H9 (cell line): ENCODE data around the gene CA12. TPM values are rescaled to one million over a fixed set of nuclear protein-coding genes. Genes with fewer than 3 reads are reported as not detected.

Experiments used
- DNase-seq: peaks from one replicate; pipeline ENCODE4 v3.0.0-alpha.2; 2017
- H2AFZ ChIP-seq: one replicate; pipeline ENCODE4 v1.6.1; 2013; ENCODE audit warnings: mild to moderate bottlenecking, low read length, control low read depth, moderate library complexity
- H2AK5ac ChIP-seq: 2 replicates; pipeline ENCODE4 v1.6.1; 2013; ENCODE audit warnings: low read length, control low read depth, mixed read lengths; ENCODE audit not compliant: insufficient read length
- H2BK120ac ChIP-seq: one replicate; pipeline ENCODE4 v1.6.1; 2013; ENCODE audit warnings: low read depth, mild to moderate bottlenecking, low read length, control low read depth, inconsistent platforms; ENCODE audit not compliant: poor library complexity, severe bottlenecking
- H2BK12ac ChIP-seq: 2 replicates; pipeline ENCODE4 v1.6.1; 2013; ENCODE audit warnings: low read length, control low read depth, mixed read lengths, low read depth; ENCODE audit not compliant: insufficient read length
- H2BK15ac ChIP-seq: 2 replicates; pipeline ENCODE4 v1.6.1; 2013; ENCODE audit warnings: low read depth, low read length, control low read depth
- H2BK20ac ChIP-seq: one replicate; pipeline ENCODE4 v1.6.1; 2013; ENCODE audit warnings: low read depth, mild to moderate bottlenecking, low read length, control low read depth, inconsistent platforms; ENCODE audit not compliant: poor library complexity, severe bottlenecking
- H2BK5ac ChIP-seq: 2 replicates; pipeline ENCODE4 v1.6.1; 2013; ENCODE audit warnings: low read length, control low read depth, mixed read lengths; ENCODE audit not compliant: insufficient read length
- H3K14ac ChIP-seq: 2 replicates; pipeline ENCODE4 v1.6.1; 2013; ENCODE audit warnings: low read length, control low read depth; ENCODE audit not compliant: insufficient read depth
- H3K18ac ChIP-seq: 2 replicates; pipeline ENCODE4 v1.6.1; 2013; ENCODE audit warnings: low read depth, mild to moderate bottlenecking, mixed read lengths, low read length, control low read depth; ENCODE audit not compliant: insufficient read length
- H3K23ac ChIP-seq: 2 replicates; pipeline ENCODE4 v1.6.1; 2013; ENCODE audit warnings: low read length, control low read depth, mixed read lengths, low read depth; ENCODE audit not compliant: insufficient read length
- H3K23me2 ChIP-seq: 2 replicates; pipeline ENCODE4 v1.6.1; 2013; ENCODE audit warnings: low read depth, mild to moderate bottlenecking, mixed read lengths, low read length, control low read depth; ENCODE audit not compliant: insufficient read length, poor library complexity, severe bottlenecking
- H3K27ac ChIP-seq: 2 replicates; pipeline ENCODE4 v1.5.1; 2013; ENCODE audit warnings: low read length, control low read depth, mixed read lengths, low read depth; ENCODE audit not compliant: insufficient read length
- H3K27me3 ChIP-seq: 2 replicates; pipeline ENCODE4 v1.6.1; 2013; ENCODE audit warnings: low read length, control low read depth, inconsistent platforms; ENCODE audit not compliant: insufficient read depth
- H3K4ac ChIP-seq: 2 replicates; pipeline ENCODE4 v1.6.1; 2013; ENCODE audit warnings: low read depth, mild to moderate bottlenecking, control low read depth, inconsistent platforms, low read length, moderate library complexity
- H3K4me1 ChIP-seq: 2 replicates; pipeline ENCODE4 v1.6.1; 2013; ENCODE audit warnings: low read length, control low read depth, inconsistent platforms; ENCODE audit not compliant: insufficient read depth
- H3K4me2 ChIP-seq: 2 replicates; pipeline ENCODE4 v1.6.1; 2013; ENCODE audit warnings: low read length, control low read depth, mixed read lengths; ENCODE audit not compliant: insufficient read length, insufficient read depth
- H3K56ac ChIP-seq: 2 replicates; pipeline ENCODE4 v1.6.1; 2013; ENCODE audit warnings: low read depth, mild to moderate bottlenecking, mixed read lengths, low read length, control low read depth; ENCODE audit not compliant: insufficient read length
- H3K79me1 ChIP-seq: 2 replicates; pipeline ENCODE4 v1.6.1; 2013; ENCODE audit warnings: low read depth, mild to moderate bottlenecking, moderate library complexity, low read length, control low read depth, inconsistent platforms; ENCODE audit not compliant: insufficient read depth, poor library complexity, severe bottlenecking
- H3K79me2 ChIP-seq: 2 replicates; pipeline ENCODE4 v1.6.1; 2013; ENCODE audit warnings: low read length, control low read depth, inconsistent platforms; ENCODE audit not compliant: insufficient read depth
- H3K9ac ChIP-seq: 2 replicates; pipeline ENCODE4 v1.6.1; 2013; ENCODE audit warnings: low read length, control low read depth, mixed read lengths; ENCODE audit not compliant: insufficient read length; ENCODE audit errors: extremely low read depth
- H3K9me3 ChIP-seq: one replicate; pipeline ENCODE4 v1.6.1; 2013; ENCODE audit warnings: low read depth, low read length, inconsistent platforms; ENCODE audit not compliant: control insufficient read depth
- H3T11ph ChIP-seq: one replicate; pipeline ENCODE4 v1.6.1; 2013; ENCODE audit warnings: mild to moderate bottlenecking, low read length, control low read depth, inconsistent platforms
- H4K20me1 ChIP-seq: one replicate; pipeline ENCODE4 v1.6.1; 2013; ENCODE audit not compliant: control insufficient read depth, insufficient read length, insufficient read depth
- H4K5ac ChIP-seq: 2 replicates; pipeline ENCODE4 v1.6.1; 2013; ENCODE audit warnings: low read depth, mild to moderate bottlenecking, mixed read lengths, low read length, control low read depth; ENCODE audit not compliant: insufficient read length
- H4K8ac ChIP-seq: replicated peaks from 2 replicates; pipeline ENCODE4 v1.6.1; 2013; ENCODE audit warnings: low read length, control low read depth, mixed read lengths, low read depth; ENCODE audit not compliant: insufficient read length
- H4K91ac ChIP-seq: 2 replicates; pipeline ENCODE4 v1.6.1; 2013; ENCODE audit warnings: low read depth, mild to moderate bottlenecking, moderate library complexity, mixed read lengths, low read length, control low read depth; ENCODE audit not compliant: insufficient read length
- H3K27ac Mint-ChIP-seq, 3 experiments: 2 replicates in 2 of 3; 3 replicates in 1 of 3; pipeline ENCODE4 v1.8.0; 2020 to 2021; ENCODE audit warnings: mixed read lengths in 3 of 3, mild to moderate bottlenecking in 1 of 3, moderate library complexity in 1 of 3
- H3K27me3 Mint-ChIP-seq: 2 replicates; pipeline ENCODE4 v1.8.0; 2021; ENCODE audit warnings: low read depth, mild to moderate bottlenecking, moderate library complexity, mixed read lengths
- H3K36me3 Mint-ChIP-seq, 3 experiments: 2 replicates in 2 of 3; 3 replicates in 1 of 3; pipeline ENCODE4 v1.8.0; 2020 to 2021; ENCODE audit warnings: low read depth in 3 of 3, mixed read lengths in 3 of 3; ENCODE audit not compliant: insufficient read depth in 1 of 3
- H3K4me1 Mint-ChIP-seq, 2 experiments: 2 replicates each; pipeline ENCODE4 v1.8.0; 2020; ENCODE audit warnings: mixed read lengths in 2 of 2
- H3K4me3 Mint-ChIP-seq, 2 experiments: 2 replicates in 1 of 2; 3 replicates in 1 of 2; pipeline ENCODE4 v1.8.0; 2020 to 2021; ENCODE audit warnings: mild to moderate bottlenecking in 2 of 2, mixed read lengths in 2 of 2, moderate library complexity in 1 of 2
- H3K9me3 Mint-ChIP-seq, 2 experiments: 2 replicates in 1 of 2; 3 replicates in 1 of 2; pipeline ENCODE4 v1.8.0; 2020; ENCODE audit warnings: mild to moderate bottlenecking in 2 of 2, mixed read lengths in 2 of 2, moderate library complexity in 1 of 2
- CTCF ChIP-seq: fragments of 200-600 bp; sonication (generic); conservative IDR thresholded peaks from 3 replicates; pipeline ENCODE4 v1.8.0; 2021; ENCODE audit warnings: antibody characterized with exemption, mild to moderate bottlenecking
- WGBS: extraction: QIAGEN DNeasy Blood & Tissue Kit; methylation state at CpG from one replicate; pipeline ENCODE4 v1.1.7; 2013; ENCODE audit warnings: missing lambda C conversion rate, low lambda C conversion rate, mixed read lengths; ENCODE audit not compliant: insufficient read length; ENCODE audit errors: extremely low coverage; 5-methylcytosine and 5-hydroxymethylcytosine counted together
- total RNA-seq: library from RNA; stranded (reverse); gene quantifications from 2 replicates; pipeline ENCODE4 v1.2.1, GENCODE V29; 2021

Gene CA12
- total RNA-seq, 1 experiment from 2014 or later = 0.68 TPM

DNA sequence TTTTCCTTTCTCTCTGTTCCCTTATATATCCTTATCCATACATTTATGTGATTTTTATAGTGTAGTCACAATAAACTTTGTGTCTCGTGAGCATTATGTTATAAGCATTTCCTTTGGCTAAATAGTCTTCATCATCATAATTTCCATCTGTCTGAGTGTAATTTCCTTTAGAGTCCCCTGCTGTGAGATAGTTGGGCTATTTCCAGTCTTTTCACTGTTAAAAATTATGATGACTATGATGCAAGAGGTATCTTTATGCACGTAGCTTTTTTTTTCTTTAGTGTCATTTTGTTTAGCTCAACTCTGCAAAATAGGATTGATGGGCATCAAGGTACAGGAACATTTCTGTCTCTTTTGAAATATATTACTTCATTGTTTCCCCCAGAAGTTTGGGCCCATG lies 26.9 kb upstream of the CA12 start:
- Mint-ChIP-seq H3K9me3 (no peaks in the 10 kb centered on the region; a peak in 1 of 5 replicates), H3K4me1 (peaks cover 0 to 2% of the 10 kb centered on the region in 2 experiments; a peak in 2 of 4 replicates), H3K36me3 (no peaks in the 10 kb centered on the region), H3K4me3 (no peak overlapping the region), H3K27me3 (peaks cover 3% of the 10 kb centered on the region), H3K27ac (no peak overlapping the region)
- H3K79me1 ChIP-seq = no peaks in the 10 kb centered on the region
- no peak overlapping the region for H3K23ac ChIP-seq
- H3K9me3 ChIP-seq = no peaks in the 10 kb centered on the region
- no peak overlapping the region for H3T11ph ChIP-seq
- H3K4ac ChIP-seq = no peak overlapping the region
- no peak overlapping the region for H2BK15ac ChIP-seq
- no peak overlapping the region for H3K9ac ChIP-seq
- H4K5ac ChIP-seq = no peak overlapping the region
- no peak overlapping the region for H2AFZ ChIP-seq
- H2BK12ac ChIP-seq = no peak overlapping the region
- no peak overlapping the region for H3K18ac ChIP-seq
- no peak overlapping the region for H4K8ac ChIP-seq
- H3K23me2 ChIP-seq = no peaks in the 10 kb centered on the region
- no peak overlapping the region for H2BK5ac ChIP-seq
- DNase-seq = no peak
- no CpG with 5 or more reads among the region's 2 CpGs for whole genome bisulfite sequencing
- H3K56ac ChIP-seq = no peak overlapping the region
- TF ChIP-seq CTCF = no peak
- no peaks in the 10 kb centered on the region for H3K4me1 ChIP-seq
- no peak overlapping the region for H3K4me2 ChIP-seq
- H2AK5ac ChIP-seq = no peak overlapping the region
- H4K20me1 ChIP-seq = no peaks in the 10 kb centered on the region
- no peaks in the 10 kb centered on the region for H3K79me2 ChIP-seq
- no peak overlapping the region for H2BK120ac ChIP-seq
- H3K27me3 ChIP-seq = no peaks in the 10 kb centered on the region
- H3K27ac ChIP-seq = no peak overlapping the region
- H3K14ac ChIP-seq = no peak overlapping the region
- no peak overlapping the region for H2BK20ac ChIP-seq
- no peak overlapping the region for H4K91ac ChIP-seq
